Measurements from ENCODE around the gene PCTP. TPM values are rescaled to one million over a fixed set of nuclear protein-coding genes. Genes with fewer than 3 reads are reported as not detected.

PCTP gene
- total RNA-seq, 1 experiment from 2014 or later, result 17.1 TPM

DNA sequence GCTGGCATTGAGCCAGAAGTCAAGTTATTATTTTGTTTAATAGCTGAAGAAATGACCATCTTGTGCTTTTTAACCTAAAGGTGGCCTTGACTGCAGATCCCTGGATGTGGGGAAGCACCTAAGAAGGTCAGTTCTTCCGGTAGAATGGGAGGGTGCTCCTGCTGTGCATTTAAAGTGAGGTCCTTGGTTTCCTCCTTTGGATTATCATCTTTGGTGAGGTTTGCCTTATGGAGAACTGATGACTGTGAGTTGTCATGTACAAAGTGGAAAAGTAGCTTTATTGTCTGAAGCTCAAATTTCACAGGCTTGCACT, 66.5 kb downstream of the PCTP start:
- Histone ChIP-seq H3K14ac (ENCODE audit: insufficient read depth, low read length) (no peak overlapping the region), H2BK12ac (ENCODE audit: insufficient read length, low read depth, low read length) (no peak overlapping the region), H3K79me2 (ENCODE audit: insufficient read depth, low read length) (no peaks in the 10 kb centered on the region), H3T11ph (ENCODE audit: low read length) (no peak overlapping the region), H3K27me3 (ENCODE audit: insufficient read depth, low read length) (no peaks in the 10 kb centered on the region), H3K4me1 (ENCODE audit: insufficient read depth, low read length) (no peaks in the 10 kb centered on the region), H2BK15ac (ENCODE audit: low read depth, low read length) (no peak overlapping the region), H2BK120ac (ENCODE audit: low read depth, low read length, poor library complexity, severe bottlenecking) (no peak overlapping the region), H3K23me2 (ENCODE audit: insufficient read length, low read depth, low read length, poor library complexity, severe bottlenecking) (no peaks in the 10 kb centered on the region), H3K4me2 (ENCODE audit: insufficient read depth, insufficient read length, low read length) (no peak overlapping the region), H3K9me3 (ENCODE audit: control insufficient read depth, low read depth, low read length) (no peaks in the 10 kb centered on the region), H2AK5ac (ENCODE audit: insufficient read length, low read length) (no peak overlapping the region), H2BK5ac (ENCODE audit: insufficient read length, low read length) (no peak overlapping the region), H3K23ac (ENCODE audit: insufficient read length, low read depth, low read length) (no peak overlapping the region), H3K9ac (ENCODE audit: extremely low read depth, insufficient read length, low read length) (no peak overlapping the region), H3K79me1 (ENCODE audit: insufficient read depth, low read depth, low read length, poor library complexity, severe bottlenecking) (no peaks in the 10 kb centered on the region), H3K18ac (ENCODE audit: insufficient read length, low read depth, low read length) (no peak overlapping the region), H3K56ac (ENCODE audit: insufficient read length, low read depth, low read length) (no peak overlapping the region), H4K8ac (replicated peaks; ENCODE audit: insufficient read length, low read depth, low read length) (no peak overlapping the region), H2BK20ac (ENCODE audit: low read depth, low read length, poor library complexity, severe bottlenecking) (no peak overlapping the region), H4K20me1 (ENCODE audit: control insufficient read depth, insufficient read depth, insufficient read length) (no peaks in the 10 kb centered on the region), H4K5ac (ENCODE audit: insufficient read length, low read depth, low read length) (no peak overlapping the region), H3K4ac (ENCODE audit: low read depth, low read length) (no peak overlapping the region), H2AFZ (ENCODE audit: low read length) (no peak overlapping the region), H4K91ac (ENCODE audit: insufficient read length, low read depth, low read length) (no peak overlapping the region), H3K27ac (ENCODE audit: insufficient read length, low read depth, low read length) (no peak overlapping the region)
- peaks cover 2% of the 10 kb centered on the region; the same call in 1 of the 2 replicates for H3K27me3 Mint-ChIP-seq (ENCODE audit: low read depth)
- no peak overlapping the region for H3K27ac Mint-ChIP-seq
- no peak overlapping the region for H3K4me3 Mint-ChIP-seq
- DNase-seq, result no peak
- H3K36me3 Mint-ChIP-seq (ENCODE audit: insufficient read depth in 1 of 3, low read depth in 3 of 3), result no peaks in the 10 kb centered on the region
- H3K9me3 Mint-ChIP-seq, result no peaks in the 10 kb centered on the region; a peak in 1 of 5 replicates
- H3K4me1 Mint-ChIP-seq, result no peaks in the 10 kb centered on the region
- no CpG with 5 or more reads among the region's 1 CpG for WGBS (ENCODE audit: extremely low coverage, insufficient read length, low lambda C conversion rate)
- TF ChIP-seq CTCF (conservative IDR thresholded peaks at IDR 0.05), result no peak
